Hematopoietic multipotent progenitor cell treated with erythropoietin and hydrocortisone succinate and interleukin-3 and kit ligand, for 8 days (in vitro differentiated cells): ENCODE measurements around the gene NEURL1.
A peak's percentile ranks its signal among the peaks of the same experiment; 100 is the strongest.

Experiments used
- DNase-seq: peaks from one replicate; pipeline ENCODE4 v3.0.0-alpha.2; 2015

The NEURL1 gene

DNA sequence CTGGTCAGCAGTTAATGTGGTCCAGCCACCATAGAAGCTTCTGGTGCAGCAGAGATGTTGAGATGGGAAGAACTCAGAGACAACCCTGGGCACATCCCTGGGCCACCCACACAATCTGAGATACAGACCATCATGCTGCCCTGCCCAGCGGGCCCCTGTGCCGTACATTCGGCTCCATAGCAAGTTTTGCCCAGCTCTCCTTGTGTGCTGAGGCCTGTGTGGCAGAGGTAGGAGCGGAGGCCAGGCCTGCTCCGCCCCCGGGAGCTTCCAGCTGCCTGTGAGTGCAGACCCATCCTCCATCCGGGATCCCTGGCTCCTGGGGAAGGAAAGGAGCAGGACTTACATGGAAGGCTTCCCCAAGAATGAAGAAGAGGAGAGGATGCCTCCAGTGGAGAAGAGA is 140.3 kb downstream of the NEURL1 start:
- DNase-seq, result no peak

GRCh38 chr10:103635580-103635979 is 142.1 kb downstream of the NEURL1 start:
- no peak for DNase-seq

DNA sequence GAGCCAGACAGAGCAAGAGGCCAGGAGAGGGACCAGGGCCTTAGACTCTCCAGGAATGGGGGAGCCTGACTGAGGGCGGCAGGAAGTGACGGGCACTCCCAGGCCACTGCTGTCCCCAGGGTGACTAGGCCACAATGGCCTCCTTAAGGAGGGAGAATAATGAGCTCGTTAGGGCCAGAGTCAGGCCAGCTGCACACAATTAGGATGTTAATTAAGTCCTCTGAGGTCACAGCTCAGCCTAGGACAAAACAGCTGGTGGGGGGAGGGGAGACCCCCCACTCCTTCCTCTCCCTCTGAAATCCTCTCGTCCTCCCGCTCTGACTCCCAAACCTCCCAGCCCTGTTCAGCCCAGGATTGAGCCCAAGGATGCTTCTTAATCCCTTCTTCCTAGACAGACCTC is 143.0 kb downstream of the NEURL1 start:
- no peak for DNase-seq

DNA sequence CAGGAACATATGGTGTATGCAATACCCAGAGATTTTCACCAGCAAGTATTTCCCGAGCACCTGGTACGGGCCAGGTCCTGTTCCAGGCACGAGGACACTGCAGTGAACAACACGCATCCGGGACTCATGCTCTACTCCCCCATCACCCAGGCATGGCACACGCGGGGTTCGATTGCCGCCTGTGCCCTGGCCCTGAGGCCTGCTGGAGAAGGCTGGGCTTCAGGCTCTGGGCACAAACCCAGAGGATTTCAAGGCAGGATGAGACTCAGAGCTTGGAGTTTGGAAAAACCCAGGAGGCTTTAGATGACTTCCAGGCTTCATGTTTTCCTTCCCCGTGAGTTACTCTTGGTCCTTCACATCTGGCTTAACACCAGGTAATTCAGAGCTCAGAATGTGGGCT is 143.5 kb downstream of the NEURL1 start:
- no peak for DNase-seq

GRCh38 chr10:103637927-103638557 is 144.5 kb downstream of the NEURL1 start:
- no peak for DNase-seq

- peak; percentile 86 for DNase-seq
Measured at GRCh38 chr10:103638948-103639347, 145.4 kb downstream of the NEURL1 start.

DNA sequence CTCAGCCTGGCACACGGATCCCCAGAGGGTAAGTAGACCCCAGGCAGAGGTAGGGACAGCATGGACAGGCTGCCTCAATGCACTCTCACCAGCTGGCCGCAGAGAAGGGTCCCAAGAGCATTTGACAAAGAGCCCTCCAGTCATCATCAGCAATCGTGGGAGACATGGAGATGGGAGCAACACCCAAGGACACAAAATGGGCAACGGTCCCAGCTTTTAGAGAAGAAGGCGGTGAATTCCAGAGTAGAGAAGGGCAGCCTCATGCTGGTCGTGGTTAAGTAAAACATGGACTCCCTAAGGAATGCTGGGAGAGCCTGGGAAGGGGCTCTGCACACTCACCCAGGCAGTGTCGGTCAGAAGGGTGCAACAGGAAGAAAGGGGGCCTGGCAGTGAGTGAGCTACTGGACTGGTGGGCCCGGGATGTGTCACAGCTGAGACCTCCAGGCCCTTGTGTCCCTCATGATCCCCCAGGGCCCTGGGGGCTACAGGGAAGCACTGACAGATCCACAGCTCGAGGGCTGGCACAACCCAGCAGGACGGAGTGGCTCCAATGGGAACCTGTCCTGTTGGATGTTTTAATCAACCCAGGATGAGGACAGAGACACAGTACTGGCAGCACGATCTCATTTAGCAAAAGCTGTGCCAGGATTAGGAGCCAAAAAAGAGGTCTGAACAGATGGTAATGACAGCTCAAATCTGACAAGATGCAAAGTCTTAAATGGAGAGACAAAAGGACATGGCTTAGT is 147.1 kb downstream of the NEURL1 start:
- DNase-seq, result no peak

DNA sequence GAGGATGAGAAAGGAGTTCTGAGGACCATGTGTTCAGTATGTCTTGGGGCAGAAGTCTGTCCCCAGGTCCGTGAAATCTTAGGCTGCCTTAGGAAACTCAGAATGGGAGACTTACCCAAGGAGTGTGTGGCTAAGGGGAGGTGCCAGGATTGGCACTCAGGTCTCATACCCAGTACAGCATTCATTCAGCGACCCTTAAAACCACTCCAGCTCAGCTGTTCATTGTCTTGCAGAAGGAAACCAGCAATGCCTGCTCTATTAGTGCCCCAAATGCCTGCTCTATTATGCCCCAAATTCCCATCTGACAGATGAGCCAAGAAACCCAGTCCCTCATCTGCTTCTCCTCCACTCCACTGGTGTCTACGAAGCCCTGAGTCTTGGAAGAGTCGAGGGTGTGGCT is 147.8 kb downstream of the NEURL1 start:
- no peak for DNase-seq
